Activated CD8-positive, alpha-beta T cell treated with anti-CD3 and anti-CD28 coated beads, Interleukin-2, amount 10 ng/mL, durations not matched to agents 7 days and 5 days (primary cell): ENCODE results near the gene TMEM40. TPM values are rescaled to one million over a fixed set of nuclear protein-coding genes. Genes with fewer than 3 reads are reported as not detected.

Experiments
- ATAC-seq: fragments of 150-1000 bp; cut with Tn5 transposase; one replicate; pipeline ENCODE4 v1.10.0; 2021; ENCODE audit warnings: moderate library complexity
- CTCF ChIA-PET: fragments of 350-600 bp; sonication (Branson Sonifier 250); formaldehyde crosslinking; loops from one replicate; lab custom pipeline; 2021; ENCODE audit warnings: antibody characterized with exemption; lab: Charles Lee
- POLR2A ChIA-PET: fragments of 350-600 bp; sonication (Branson Sonifier 250); formaldehyde crosslinking; loops from one replicate; lab custom pipeline; 2021; ENCODE audit warnings: antibody characterized with exemption; lab: Charles Lee
- DNase-seq: peaks from one replicate; pipeline ENCODE4 v3.0.0-alpha.2; 2020
- H3K27ac Mint-ChIP-seq: one replicate; pipeline ENCODE4 v1.8.0; 2021; ENCODE audit warnings: mild to moderate bottlenecking, mixed read lengths
- H3K27me3 Mint-ChIP-seq: one replicate; pipeline ENCODE4 v1.8.0; 2021; ENCODE audit warnings: low read depth, mixed read lengths
- H3K36me3 Mint-ChIP-seq: one replicate; pipeline ENCODE4 v1.8.0; 2021; ENCODE audit warnings: low read depth, mixed read lengths
- H3K4me1 Mint-ChIP-seq: one replicate; pipeline ENCODE4 v1.8.0; 2021; ENCODE audit warnings: low read depth, mixed read lengths
- H3K4me3 Mint-ChIP-seq: one replicate; pipeline ENCODE4 v1.8.0; 2021; ENCODE audit warnings: mild to moderate bottlenecking, mixed read lengths
- H3K9me3 Mint-ChIP-seq: one replicate; pipeline ENCODE4 v1.8.0; 2022; ENCODE audit warnings: mixed read lengths; ENCODE audit not compliant: insufficient read depth
- total RNA-seq, 2 experiments: library from RNA; stranded (reverse); gene quantifications; one replicate each; pipeline ENCODE4 v1.2.3, GENCODE V29; 2021

The TMEM40 gene
- total RNA-seq, 2 experiments from 2014 or later, result not detected

DNA sequence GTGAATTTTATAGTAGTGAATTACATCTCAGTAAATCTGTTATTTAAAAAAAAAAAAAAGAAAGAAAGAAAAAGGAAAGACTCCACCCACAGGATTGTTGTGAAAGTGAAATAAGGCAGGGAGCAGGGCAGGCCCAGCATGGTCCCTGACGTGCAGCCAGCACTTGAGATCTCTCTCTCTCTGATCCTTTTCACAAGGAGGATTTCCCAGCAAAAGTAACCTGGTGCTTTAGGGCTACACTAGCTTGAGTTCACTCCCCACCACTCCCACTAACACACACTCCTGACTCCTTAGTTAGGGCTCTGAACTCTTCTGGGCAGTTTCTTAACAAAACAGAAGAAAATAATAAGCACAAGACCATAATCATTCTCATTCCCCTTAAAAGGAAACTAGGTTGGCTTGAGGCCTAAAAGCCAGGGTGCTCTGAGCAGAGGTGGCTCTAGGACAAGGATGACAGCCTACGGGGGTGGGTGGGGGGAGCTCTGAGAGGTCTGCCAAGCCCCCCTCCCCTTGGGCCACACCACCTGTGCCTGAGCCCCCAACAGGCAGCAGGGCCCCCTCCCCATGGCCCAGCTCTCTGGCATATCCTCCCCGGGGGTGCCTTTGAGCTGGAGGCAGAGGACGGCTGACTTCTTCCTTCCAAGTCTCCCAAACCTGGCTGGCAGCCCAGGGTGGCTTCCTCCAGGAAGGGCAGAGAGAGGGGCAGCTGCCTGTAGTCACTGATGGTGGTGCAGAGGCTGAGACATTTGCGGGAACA is 856 bp downstream of the TMEM40 start:
- ChIA-PET CTCF (no interaction called here), POLR2A (no interaction called here)
- no peak overlapping the region for H3K27ac Mint-ChIP-seq
- peaks cover 2% of the 10 kb centered on the region for H3K4me1 Mint-ChIP-seq
- no peak for DNase-seq
- no peaks in the 10 kb centered on the region for H3K36me3 Mint-ChIP-seq
- no peak overlapping the region for H3K4me3 Mint-ChIP-seq
- H3K9me3 Mint-ChIP-seq, result no peaks in the 10 kb centered on the region
- no peak for ATAC-seq
- H3K27me3 Mint-ChIP-seq, result peaks cover 6% of the 10 kb centered on the region

DNA sequence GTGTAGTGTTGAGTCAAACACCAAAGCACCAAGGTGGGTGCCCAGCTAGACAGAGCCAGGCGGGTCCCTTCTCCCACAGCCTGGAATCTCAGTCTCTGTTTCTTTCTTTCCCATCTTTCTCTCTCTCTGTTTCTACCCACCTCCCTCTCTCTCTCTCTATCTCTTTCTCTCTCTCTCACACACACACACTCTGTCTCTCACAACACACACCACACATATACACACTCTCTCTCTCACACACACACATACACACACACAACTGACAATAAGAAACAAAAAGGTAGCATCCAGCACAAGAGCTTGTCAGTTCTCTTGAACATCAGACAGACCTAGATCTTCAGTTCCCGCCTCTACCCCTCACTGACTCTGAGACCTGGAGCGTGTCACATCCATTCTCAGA is 2.4 kb downstream of the TMEM40 start:
- Mint-ChIP-seq H3K4me3 (no peak overlapping the region), H3K9me3 (no peaks in the 10 kb centered on the region), H3K4me1 (no peaks in the 10 kb centered on the region), H3K27me3 (peaks cover 10% of the 10 kb centered on the region), H3K36me3 (no peaks in the 10 kb centered on the region), H3K27ac (no peak overlapping the region)
- ChIA-PET POLR2A (interaction anchor here (0.7 kb wide), 1 partner anchor 1609 kb away, joined by 3 read pairs; no protein-coding TSS in a partner anchor), CTCF (no interaction called here)
- no peak for DNase-seq
- ATAC-seq, result no peak

- Mint-ChIP-seq H3K4me3 (no peak overlapping the region), H3K9me3 (no peaks in the 10 kb centered on the region), H3K27me3 (peaks cover 10% of the 10 kb centered on the region), H3K36me3 (no peaks in the 10 kb centered on the region), H3K27ac (no peak overlapping the region), H3K4me1 (no peaks in the 10 kb centered on the region)
- ATAC-seq (no peak), DNase-seq (no peak)
- POLR2A ChIA-PET, result interaction anchor here (0.7 kb wide), 1 partner anchor 1609 kb away, joined by 3 read pairs; no protein-coding TSS in a partner anchor
- CTCF ChIA-PET, result interaction anchor here (1.4 kb wide), 1 partner anchor 31 kb away, joined by 3 read pairs; no protein-coding TSS in a partner anchor
Measured at GRCh38 chr3:12756175-12756574, 2.9 kb downstream of the TMEM40 start.

DNA sequence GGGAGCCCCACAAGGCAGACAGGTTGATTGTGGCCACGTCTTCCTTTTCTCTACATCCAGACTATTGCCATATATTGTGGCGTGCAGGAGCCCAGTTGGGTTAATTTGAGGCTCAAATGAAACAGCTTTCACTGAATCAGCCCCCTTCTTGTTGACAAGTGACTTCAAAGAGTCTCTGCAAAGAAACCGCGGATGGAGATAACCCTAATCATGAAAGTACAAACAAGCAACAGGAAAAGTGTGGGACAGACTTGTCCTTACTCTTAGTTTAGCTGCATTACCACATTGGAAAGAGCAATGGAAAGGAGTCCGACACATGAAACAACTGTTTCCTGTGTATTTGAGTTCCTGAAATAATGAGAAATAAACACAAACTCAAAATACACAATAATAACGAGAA is 3.3 kb downstream of the TMEM40 start:
- H3K36me3 Mint-ChIP-seq, result no peaks in the 10 kb centered on the region
- ChIA-PET CTCF (interaction anchor here (1.4 kb wide), 1 partner anchor 32 kb away, joined by 3 read pairs; no protein-coding TSS in a partner anchor), POLR2A (interaction anchor here (0.7 kb wide), 1 partner anchor 1610 kb away, joined by 3 read pairs; no protein-coding TSS in a partner anchor)
- no peak overlapping the region for H3K4me3 Mint-ChIP-seq
- ATAC-seq (no peak), DNase-seq (no peak)
- H3K9me3 Mint-ChIP-seq, result no peaks in the 10 kb centered on the region
- H3K27ac Mint-ChIP-seq, result no peak overlapping the region
- peaks cover 4% of the 10 kb centered on the region for H3K4me1 Mint-ChIP-seq
- peaks cover 10% of the 10 kb centered on the region for H3K27me3 Mint-ChIP-seq

- ATAC-seq (no peak), DNase-seq (no peak)
- peaks cover 10% of the 10 kb centered on the region for H3K27me3 Mint-ChIP-seq
- H3K36me3 Mint-ChIP-seq, result no peaks in the 10 kb centered on the region
- POLR2A ChIA-PET, result no interaction called here
- CTCF ChIA-PET, result interaction anchor here (1.6 kb wide), 1 partner anchor 35 kb away, joined by 5 read pairs; no protein-coding TSS in a partner anchor
- peaks cover 8% of the 10 kb centered on the region for H3K4me1 Mint-ChIP-seq
- no peaks in the 10 kb centered on the region for H3K9me3 Mint-ChIP-seq
- H3K4me3 Mint-ChIP-seq, result no peak overlapping the region
- H3K27ac Mint-ChIP-seq, result no peak overlapping the region
Measured at GRCh38 chr3:12754313-12754712, 4.7 kb downstream of the TMEM40 start.

DNA sequence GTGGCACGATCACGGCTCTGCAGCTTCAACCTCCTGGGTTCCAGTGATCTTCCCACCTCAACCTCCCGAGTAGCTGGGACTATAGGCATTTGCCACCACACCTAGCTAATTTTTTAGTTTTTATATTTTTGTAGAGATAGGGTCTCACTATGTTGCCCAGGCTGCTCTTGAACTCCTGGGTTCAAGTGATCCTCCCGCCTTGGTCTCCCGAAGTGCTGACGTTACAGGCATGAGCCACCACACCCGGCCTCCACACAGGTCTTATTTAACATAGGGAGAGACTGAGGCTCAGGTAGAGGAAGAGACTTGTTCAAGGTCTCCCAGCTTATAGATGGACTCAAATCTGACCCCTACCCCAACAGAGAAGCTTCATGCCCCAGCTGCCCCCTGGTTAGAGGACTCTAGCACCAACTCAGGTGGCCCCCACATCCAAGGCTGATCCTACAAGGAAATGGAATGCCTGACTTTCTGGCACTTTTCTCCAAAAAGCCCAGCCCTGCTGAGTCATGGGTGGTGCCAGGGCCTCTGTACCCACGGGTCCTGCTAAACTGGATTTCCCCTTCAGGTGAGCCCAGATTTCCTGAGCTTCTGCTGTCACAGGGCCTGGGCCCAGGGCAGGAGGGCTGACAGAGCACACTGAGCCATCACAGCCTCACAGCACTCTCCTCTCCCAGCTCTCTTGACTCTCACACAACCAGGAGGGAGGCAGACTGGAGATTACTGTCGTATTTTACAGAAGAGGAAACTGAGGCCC is 5.6 kb downstream of the TMEM40 start:
- CTCF ChIA-PET, result no interaction called here

DNA sequence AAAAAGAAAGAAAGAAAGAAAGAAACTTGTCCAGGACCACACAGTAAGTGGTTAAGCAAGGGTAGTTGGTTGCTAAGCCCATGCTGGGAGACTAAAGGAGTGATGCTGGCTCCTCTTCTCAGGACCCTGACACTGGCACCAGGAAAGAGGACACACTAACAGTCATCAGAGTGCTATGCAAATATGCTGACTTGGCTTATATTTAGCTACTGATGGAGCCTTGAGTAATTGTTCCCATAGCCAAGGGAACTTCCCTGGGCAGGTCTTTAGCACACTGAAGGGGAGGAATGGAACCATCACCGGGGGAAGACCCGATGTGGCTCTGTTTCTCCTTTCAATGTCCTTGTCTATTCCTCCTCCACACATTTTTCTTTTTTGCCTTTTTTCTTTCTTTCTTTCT is 6.2 kb downstream of the TMEM40 start:
- Mint-ChIP-seq H3K27me3 (peaks cover 13% of the 10 kb centered on the region), H3K4me3 (no peak overlapping the region), H3K9me3 (no peaks in the 10 kb centered on the region), H3K4me1 (peaks cover 8% of the 10 kb centered on the region), H3K27ac (no peak overlapping the region), H3K36me3 (no peaks in the 10 kb centered on the region)
- ChIA-PET CTCF (no interaction called here), POLR2A (interaction anchor here (0.6 kb wide), 1 partner anchor 290 kb away, joined by 3 read pairs; no protein-coding TSS in a partner anchor)
- ATAC-seq (no peak), DNase-seq (no peak)

More for the DNA sequence above, 5.6 kb downstream of the TMEM40 start:
- H3K4me1 Mint-ChIP-seq, result peaks cover 8% of the 10 kb centered on the region
- POLR2A ChIA-PET, result interaction anchor here (0.6 kb wide), 1 partner anchor 291 kb away, joined by 3 read pairs; no protein-coding TSS in a partner anchor
- peaks cover 13% of the 10 kb centered on the region for H3K27me3 Mint-ChIP-seq
- DNase-seq, result no peak
- no peak overlapping the region for H3K27ac Mint-ChIP-seq
- H3K36me3 Mint-ChIP-seq, result no peaks in the 10 kb centered on the region
- no peak for ATAC-seq
- no peak overlapping the region for H3K4me3 Mint-ChIP-seq
- H3K9me3 Mint-ChIP-seq, result no peaks in the 10 kb centered on the region

DNA sequence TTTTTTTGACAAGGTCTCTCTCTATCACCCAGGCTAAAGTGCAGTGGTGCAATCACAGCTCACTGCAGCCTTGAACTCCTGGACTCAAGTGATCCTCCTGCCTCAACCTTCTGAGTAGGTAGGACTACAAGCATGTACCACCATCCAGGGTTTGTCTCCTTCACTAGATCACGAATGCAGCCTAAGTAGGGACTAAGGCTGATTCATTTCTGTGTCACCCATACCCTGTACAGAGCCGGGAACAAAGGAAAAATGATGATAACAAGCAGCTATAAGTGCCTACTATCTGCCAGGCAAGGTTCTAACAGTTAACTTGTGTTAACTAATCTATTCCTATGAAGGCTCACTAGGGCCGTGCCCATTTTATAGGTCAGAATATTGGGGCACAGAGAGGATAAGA is 7.0 kb downstream of the TMEM40 start:
- Mint-ChIP-seq H3K27ac (no peak overlapping the region), H3K4me1 (peaks cover 8% of the 10 kb centered on the region), H3K36me3 (no peaks in the 10 kb centered on the region), H3K9me3 (no peaks in the 10 kb centered on the region), H3K4me3 (no peak overlapping the region), H3K27me3 (peaks cover 13% of the 10 kb centered on the region)
- ChIA-PET CTCF (no interaction called here), POLR2A (no interaction called here)
- no peak for ATAC-seq
- DNase-seq, result no peak

- ATAC-seq (no peak), DNase-seq (no peak)
- H3K9me3 Mint-ChIP-seq, result no peaks in the 10 kb centered on the region
- CTCF ChIA-PET, result no interaction called here
- POLR2A ChIA-PET, result no interaction called here
- H3K27ac Mint-ChIP-seq, result no peak overlapping the region
- H3K4me3 Mint-ChIP-seq, result no peak overlapping the region
- H3K4me1 Mint-ChIP-seq, result peaks cover 8% of the 10 kb centered on the region
- H3K27me3 Mint-ChIP-seq, result peaks cover 9% of the 10 kb centered on the region
- no peaks in the 10 kb centered on the region for H3K36me3 Mint-ChIP-seq
Measured at GRCh38 chr3:12751571-12751970, 7.5 kb downstream of the TMEM40 start.

- no peak overlapping the region for H3K27ac Mint-ChIP-seq
- POLR2A ChIA-PET, result no interaction called here
Measured at GRCh38 chr3:12750658-12751071, 8.4 kb downstream of the TMEM40 start.

DNA sequence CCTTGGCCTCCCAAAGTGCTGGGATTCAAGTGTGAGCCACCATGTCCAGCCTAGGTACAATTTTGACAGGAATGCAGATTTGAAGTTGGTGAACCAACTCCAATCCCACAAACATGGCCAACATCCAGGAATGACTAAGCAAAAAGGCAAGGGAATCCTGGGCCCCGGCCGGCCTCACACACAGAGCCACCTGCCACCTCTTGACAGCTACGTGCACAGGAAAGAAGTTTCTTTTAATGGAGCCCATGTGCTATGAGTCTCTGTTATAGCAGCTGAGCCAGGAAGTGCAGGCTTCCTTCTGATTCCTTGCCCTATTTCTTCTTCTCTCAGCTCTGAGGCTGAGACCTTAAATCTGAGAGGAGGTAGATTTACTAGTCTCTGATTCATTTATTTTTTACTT is 8.8 kb downstream of the TMEM40 start:
- peaks cover 9% of the 10 kb centered on the region for H3K27me3 Mint-ChIP-seq
- H3K27ac Mint-ChIP-seq, result no peak overlapping the region
- POLR2A ChIA-PET, result no interaction called here
- CTCF ChIA-PET, result interaction anchor here (0.9 kb wide), 1 partner anchor 44 kb away, joined by 3 read pairs; no protein-coding TSS in a partner anchor
- no peaks in the 10 kb centered on the region for H3K9me3 Mint-ChIP-seq
- peaks cover 8% of the 10 kb centered on the region for H3K4me1 Mint-ChIP-seq
- H3K4me3 Mint-ChIP-seq, result no peak overlapping the region
- H3K36me3 Mint-ChIP-seq, result no peaks in the 10 kb centered on the region
- DNase-seq, result no peak
- ATAC-seq, result no peak

More at GRCh38 chr3:12750658-12751071, 8.4 kb downstream of the TMEM40 start:
- Mint-ChIP-seq H3K4me3 (no peak overlapping the region), H3K27me3 (peaks cover 9% of the 10 kb centered on the region), H3K9me3 (no peaks in the 10 kb centered on the region), H3K36me3 (no peaks in the 10 kb centered on the region), H3K4me1 (peaks cover 8% of the 10 kb centered on the region)
- CTCF ChIA-PET, result interaction anchor here (0.9 kb wide), 1 partner anchor 45 kb away, joined by 3 read pairs; no protein-coding TSS in a partner anchor
- no peak for ATAC-seq
- DNase-seq, result peak; percentile 36
